A549 (cell line): ENCODE results near the gene B4GALT1. TPM values are rescaled to one million over a fixed set of nuclear protein-coding genes. Genes with fewer than 3 reads are reported as not detected.

ENCODE experiments used
- ATAC-seq, 2 experiments: fragments of 200-7000 bp in 1 of 2; fragments of >200 bp in 1 of 2; cut with Nextera tagmentation in 1 of 2; cut with Tn5 transposase in 1 of 2; 3 replicates each; pipeline versions ENCODE4 v1.8.0 to v1.9.1; 2018 to 2020; ENCODE audit warnings: mild to moderate bottlenecking in 1 of 2, moderate library complexity in 1 of 2
- CTCF ChIA-PET: fragments of 300-600 bp; sonication (Branson Sonifier 250); formaldehyde crosslinking; extraction: SDS; loops from one replicate; lab custom pipeline; 2021; ENCODE audit warnings: antibody characterized with exemption, inconsistent platforms; lab: Yijun Ruan, JAX
- POLR2A ChIA-PET: fragments of 350-600 bp; formaldehyde crosslinking; extraction: SDS; loops from one replicate; lab custom pipeline; 2021; ENCODE audit warnings: antibody characterized with exemption, inconsistent platforms; lab: Yijun Ruan, JAX
- DNase-seq, 2 experiments: peaks; one replicate each; pipeline versions ENCODE4 v3.0.0 to v3.0.0-alpha.2; 2011 to 2016; ENCODE audit warnings: low read depth in 1 of 2, low spot score in 1 of 2
- FAIRE-seq: peaks from 2 replicates; lab custom pipeline; 2011; peaks lifted over from hg19 to GRCh38; lab: Jason Lieb, UNC
- H3K27ac ChIP-seq, 2 experiments: fragments of >200 bp; sonication (Bioruptor Twin); formaldehyde crosslinking; 3 replicates each; pipeline ENCODE4 v1.5.1; 2016 to 2017
- H3K4me1 ChIP-seq: fragments of >200 bp; sonication (Bioruptor Twin); formaldehyde crosslinking; 3 replicates; pipeline ENCODE4 v1.6.1; 2016
- H3K4me2 ChIP-seq: fragments of >200 bp; sonication (Bioruptor Twin); formaldehyde crosslinking; 3 replicates; pipeline ENCODE4 v1.6.1; 2016
- H3K4me3 ChIP-seq: fragments of >200 bp; sonication (Bioruptor Twin); formaldehyde crosslinking; 3 replicates; pipeline ENCODE4 v1.5.1; 2016
- H3K9me3 ChIP-seq: fragments of >200 bp; sonication (Bioruptor Twin); formaldehyde crosslinking; 3 replicates; pipeline ENCODE4 v1.6.1; 2016
- CBX8 ChIP-seq: fragments of 200-600 bp; sonication (generic); IDR thresholded peaks from 2 replicates; pipeline ENCODE4 v1.6.1; 2016
- CHD2 ChIP-seq: fragments of 150-350 bp; IDR thresholded peaks from 2 replicates; pipeline ENCODE4 v1.6.1; 2014; ENCODE audit warnings: low read length; ENCODE audit not compliant: partially characterized antibody
- EHF ChIP-seq: fragments of 250-450 bp; sonication (Bioruptor Pico); IDR thresholded peaks from 2 replicates; pipeline ENCODE4 v1.5.0; 2020; ENCODE audit warnings: mild to moderate bottlenecking
- EHMT2 ChIP-seq: fragments of 200-600 bp; sonication (generic); IDR thresholded peaks from 2 replicates; pipeline ENCODE4 v1.6.1; 2016; ENCODE audit warnings: antibody characterized with exemption, low read depth, mild to moderate bottlenecking, moderate library complexity
- EP300 ChIP-seq, 2 experiments: fragments of >200 bp; sonication (Bioruptor Twin); formaldehyde crosslinking; IDR thresholded peaks; 2 replicates in 1 of 2; 3 replicates in 1 of 2; pipeline ENCODE4 v1.6.1; 2016 to 2017
- GATA3 ChIP-seq: IDR thresholded peaks from 2 replicates; pipeline ENCODE4 v1.6.1; 2012; ENCODE audit warnings: borderline replicate concordance
- HDAC2 ChIP-seq: fragments of 200-600 bp; sonication (generic); IDR thresholded peaks from 2 replicates; pipeline ENCODE4 v1.6.1; 2016
- HOXA7 ChIP-seq: fragments of 250-450 bp; sonication (Bioruptor Pico); IDR thresholded peaks from 2 replicates; pipeline ENCODE4 v1.5.0; 2020; ENCODE audit warnings: mild to moderate bottlenecking, moderate library complexity
- HOXB5 ChIP-seq: fragments of 250-450 bp; sonication (Bioruptor Pico); IDR thresholded peaks from 2 replicates; pipeline ENCODE4 v1.5.0; 2020; ENCODE audit warnings: mild to moderate bottlenecking, moderate library complexity
- JUN ChIP-seq, 2 experiments: fragments of >200 bp; sonication (Bioruptor Twin); formaldehyde crosslinking; IDR thresholded peaks; 2 replicates in 1 of 2; 3 replicates in 1 of 2; pipeline ENCODE4 v1.6.1; 2016 to 2017
- JUNB ChIP-seq: fragments of >200 bp; sonication (Bioruptor Twin); formaldehyde crosslinking; IDR thresholded peaks from 2 replicates; pipeline ENCODE4 v1.6.1; 2016
- KDM1A ChIP-seq: fragments of 200-600 bp; sonication (generic); IDR thresholded peaks from 2 replicates; pipeline ENCODE4 v1.6.1; 2016; ENCODE audit warnings: low read depth, mild to moderate bottlenecking
- KDM5A ChIP-seq: fragments of 200-600 bp; sonication (generic); IDR thresholded peaks from 2 replicates; pipeline ENCODE4 v1.6.1; 2016; ENCODE audit warnings: antibody characterized with exemption, mild to moderate bottlenecking
- MAFK ChIP-seq: fragments of 450-650 bp; IDR thresholded peaks from 2 replicates; pipeline ENCODE4 v1.6.1; 2014; ENCODE audit not compliant: partially characterized antibody
- MYC ChIP-seq: IDR thresholded peaks from 2 replicates; pipeline ENCODE4 v1.6.1; 2012; ENCODE audit warnings: mild to moderate bottlenecking, inconsistent platforms, low read length, improper control_type of control experiment, borderline replicate concordance
- NFE2L2 ChIP-seq: fragments of 150-350 bp; conservative IDR thresholded peaks from 2 replicates; pipeline ENCODE4 v1.6.1; 2014; ENCODE audit warnings: low read length
- NR3C1 ChIP-seq: fragments of >200 bp; sonication (Bioruptor Twin); formaldehyde crosslinking; IDR thresholded peaks from 3 replicates; pipeline ENCODE4 v1.6.1; 2017
- PHF8 ChIP-seq: fragments of 200-600 bp; sonication (generic); IDR thresholded peaks from 2 replicates; pipeline ENCODE4 v1.6.1; 2016; ENCODE audit warnings: low read depth, mild to moderate bottlenecking, antibody characterized with exemption, moderate library complexity, borderline replicate concordance
- POLR2A ChIP-seq: IDR thresholded peaks from 2 replicates; pipeline ENCODE4 v1.6.1; 2012; ENCODE audit warnings: mild to moderate bottlenecking, low read length
- POLR2AphosphoS2 ChIP-seq: conservative IDR thresholded peaks from 2 replicates; pipeline ENCODE4 v1.6.1; 2012; ENCODE audit warnings: low read length, improper control_type of control experiment, inconsistent platforms
- RARB ChIP-seq: fragments of 250-450 bp; sonication (Bioruptor Pico); IDR thresholded peaks from 2 replicates; pipeline ENCODE4 v1.8.0; 2021; ENCODE audit warnings: mild to moderate bottlenecking, moderate library complexity
- RFX5 ChIP-seq: fragments of 450-650 bp; IDR thresholded peaks from 2 replicates; pipeline ENCODE4 v1.7.1; 2014; ENCODE audit warnings: antibody characterized with exemption, mild to moderate bottlenecking, moderate library complexity
- SMC3 ChIP-seq: fragments of >200 bp; sonication (Bioruptor Twin); formaldehyde crosslinking; IDR thresholded peaks from 3 replicates; pipeline ENCODE4 v1.6.1; 2018; ENCODE audit warnings: inconsistent platforms
- SREBF2 ChIP-seq: fragments of 450-650 bp; IDR thresholded peaks from 2 replicates; pipeline ENCODE4 v1.6.1; 2014; ENCODE audit warnings: mild to moderate bottlenecking, moderate library complexity
- TP53 ChIP-seq: fragments of 250-450 bp; sonication (Bioruptor Pico); IDR thresholded peaks from 2 replicates; pipeline ENCODE4 v1.5.0; 2021; ENCODE audit warnings: mild to moderate bottlenecking, moderate library complexity
- ZC3H11A ChIP-seq: fragments of 450-650 bp; IDR thresholded peaks from 2 replicates; pipeline ENCODE4 v1.6.1; 2014; ENCODE audit warnings: antibody characterized with exemption, mild to moderate bottlenecking
- ZNF302 ChIP-seq: fragments of 250-450 bp; sonication (Bioruptor Pico); IDR thresholded peaks from 2 replicates; pipeline ENCODE4 v1.9.0; 2021; ENCODE audit warnings: inconsistent platforms, mild to moderate bottlenecking, moderate library complexity
- ZSCAN20 ChIP-seq: fragments of 250-450 bp; sonication (Bioruptor Pico); IDR thresholded peaks from 2 replicates; pipeline ENCODE4 v1.8.0; 2022; ENCODE audit warnings: mild to moderate bottlenecking, moderate library complexity
- WGBS: methylation state at CpG from one replicate; pipeline ENCODE4 v1.1.6; 2017; ENCODE audit errors: missing lambda C conversion rate; 5-methylcytosine and 5-hydroxymethylcytosine counted together
- polyA plus RNA-seq, 4 experiments: library from polyadenylated mRNA; depleted of rRNA in 3 of 4; stranded (reverse); fragments of >200 nt; fragmentation: RNase III in 1 of 4; extraction: RNeasy Plus Mini Kit Qiagen cat#74134 plus additional on column Dnase treatment in 1 of 4; gene quantifications; 2 replicates in 3 of 4; 3 replicates in 1 of 4; pipeline ENCODE4 v1.2.3, GENCODE V29; 2011 to 2017
- TF ChIP-seq, protein P1 (sequence below): fragments of 450-650 bp; IDR thresholded peaks from 2 replicates; pipeline ENCODE4 v1.6.1; 2014; ENCODE audit warnings: antibody characterized with exemption
- TF ChIP-seq, protein P2 (sequence below): IDR thresholded peaks from 2 replicates; pipeline ENCODE4 v1.6.1; 2012
- TF ChIP-seq, protein P3 (sequence below): fragments of >200 bp; sonication (Bioruptor Twin); formaldehyde crosslinking; IDR thresholded peaks from 3 replicates; pipeline ENCODE4 v1.5.1; 2016

The B4GALT1 gene
- polyA plus RNA-seq, 2 of the 4 experiments (the other 2 are of a cell fraction), result 167 to 180 TPM

DNA sequence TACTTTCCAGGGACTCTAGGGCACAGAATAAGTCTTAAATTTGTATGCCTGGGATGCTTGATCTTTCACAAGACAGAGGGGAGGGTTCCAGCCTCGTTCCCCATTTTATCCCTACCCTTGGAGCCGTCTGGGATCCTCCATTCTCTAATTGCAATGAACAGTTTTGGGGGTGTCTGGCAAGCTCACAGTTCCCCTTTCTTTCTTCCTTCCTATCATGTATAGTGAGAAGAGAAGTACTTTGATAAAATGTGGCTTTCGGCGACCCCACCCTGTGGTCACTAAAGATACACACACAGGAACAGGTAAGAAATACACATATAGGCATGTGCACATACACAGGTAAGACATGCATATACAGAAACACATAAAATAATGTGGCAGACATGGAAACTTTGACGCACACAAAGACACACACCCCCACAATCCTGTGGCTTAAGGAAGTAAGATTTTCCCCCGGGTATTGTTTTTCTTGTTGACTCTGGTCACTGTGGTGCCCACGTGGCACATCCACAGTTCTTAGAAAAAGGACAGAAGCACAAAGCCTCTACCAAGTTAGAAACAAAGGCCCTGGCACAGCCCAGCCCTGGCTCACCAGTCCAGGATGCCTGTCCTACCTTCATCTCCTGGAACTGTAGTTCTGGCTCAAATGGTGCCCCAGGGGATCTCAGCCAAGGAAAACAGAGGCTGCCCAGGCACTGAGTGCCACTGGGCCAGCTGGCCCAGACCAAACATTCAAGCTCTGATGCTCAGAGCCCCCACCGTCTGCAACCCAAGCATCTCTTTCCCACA is 84.4 kb downstream of the B4GALT1 start:
- Histone ChIP-seq H3K27ac (peak overlapping the region; percentile 15 to 80; a peak in 4 of 6 replicates), H3K4me2 (no peak overlapping the region), H3K4me3 (no peak overlapping the region), H3K9me3 (no peaks in the 10 kb centered on the region), H3K4me1 (peaks cover 20% of the 10 kb centered on the region; the same call in 2 of the 3 replicates)
- FAIRE-seq, result no peak
- no peak for TF ChIP-seq ZC3H11A
- no peak for TF ChIP-seq ZSCAN20
- no peak for TF ChIP-seq JUNB
- no peak for TF ChIP-seq HOXA7 (CRISPR knock-in tag)
- TF ChIP-seq EHMT2, result no peak
- TF ChIP-seq HDAC2, result no peak
- TF ChIP-seq KDM1A, result no peak
- TF ChIP-seq, protein P1, sequence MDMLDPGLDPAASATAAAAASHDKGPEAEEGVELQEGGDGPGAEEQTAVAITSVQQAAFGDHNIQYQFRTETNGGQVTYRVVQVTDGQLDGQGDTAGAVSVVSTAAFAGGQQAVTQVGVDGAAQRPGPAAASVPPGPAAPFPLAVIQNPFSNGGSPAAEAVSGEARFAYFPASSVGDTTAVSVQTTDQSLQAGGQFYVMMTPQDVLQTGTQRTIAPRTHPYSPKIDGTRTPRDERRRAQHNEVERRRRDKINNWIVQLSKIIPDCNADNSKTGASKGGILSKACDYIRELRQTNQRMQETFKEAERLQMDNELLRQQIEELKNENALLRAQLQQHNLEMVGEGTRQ, result no peak
- TF ChIP-seq RFX5, result no peak
- no peak for TF ChIP-seq TP53 (CRISPR knock-in tag)
- no peak for TF ChIP-seq SREBF2
- no peak for TF ChIP-seq CBX8
- TF ChIP-seq, protein P2, sequence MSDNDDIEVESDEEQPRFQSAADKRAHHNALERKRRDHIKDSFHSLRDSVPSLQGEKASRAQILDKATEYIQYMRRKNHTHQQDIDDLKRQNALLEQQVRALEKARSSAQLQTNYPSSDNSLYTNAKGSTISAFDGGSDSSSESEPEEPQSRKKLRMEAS, result no peak
- no peak for TF ChIP-seq RARB (CRISPR knock-in tag)
- no peak for TF ChIP-seq MAFK
- TF ChIP-seq EHF, result no peak
- no peak for TF ChIP-seq CHD2
- no peak for DNase-seq
- 68% methylated on average over 8 of the region's 8 CpGs for WGBS
- CTCF ChIA-PET, result interaction anchor here (0.6 to 4.1 kb wide), 9 partner anchors 35 to 146 kb away, joined by 3 to 44 read pairs (median 3); partner anchors contain the start of gene B4GALT1
- POLR2A ChIA-PET, result no interaction called here
- ATAC-seq, result no peak

DNA sequence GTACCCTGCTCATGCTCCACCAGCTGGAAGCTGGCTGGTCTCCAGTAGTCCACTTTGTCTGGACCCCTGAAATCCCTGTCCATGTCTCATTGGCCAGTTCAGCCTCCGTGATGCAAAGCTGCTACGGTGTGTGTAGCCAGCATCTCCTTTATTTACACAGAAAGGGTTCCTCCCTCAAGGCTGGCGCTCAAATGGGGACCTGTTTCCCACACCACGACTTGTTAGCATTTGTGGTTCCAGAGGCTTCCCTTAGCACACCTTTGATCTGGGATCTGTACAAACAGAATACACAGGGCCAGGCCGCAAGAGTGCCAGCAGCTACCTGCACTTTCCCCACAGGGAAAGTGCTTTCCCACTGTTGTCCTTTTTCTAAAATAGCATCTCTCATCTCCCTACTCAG is 85.0 kb downstream of the B4GALT1 start:
- Histone ChIP-seq H3K4me3 (no peak overlapping the region), H3K27ac (peak overlapping the region; percentile 64 to 80; a peak in 3 of 6 replicates), H3K4me2 (no peak overlapping the region), H3K9me3 (no peaks in the 10 kb centered on the region), H3K4me1 (peaks cover 20% of the 10 kb centered on the region; the same call in 2 of the 3 replicates)
- WGBS, result 69% methylated on average over 5 of the region's 5 CpGs
- TF ChIP-seq MYC (no peak), ZNF302 (CRISPR knock-in tag) (no peak), SREBF2 (no peak), GATA3 (no peak), EHMT2 (no peak), HOXB5 (no peak), POLR2AphosphoS2 (no peak), TP53 (CRISPR knock-in tag) (no peak)
- TF ChIP-seq, protein P2, result no peak
- CTCF ChIA-PET, result interaction anchor here (0.6 to 4.1 kb wide), 8 partner anchors 34 to 147 kb away, joined by 3 to 44 read pairs (median 3); partner anchors contain the start of gene B4GALT1
- no peak for FAIRE-seq
- POLR2A ChIA-PET, result no interaction called here
- no peak for DNase-seq
- no peak for ATAC-seq

DNA sequence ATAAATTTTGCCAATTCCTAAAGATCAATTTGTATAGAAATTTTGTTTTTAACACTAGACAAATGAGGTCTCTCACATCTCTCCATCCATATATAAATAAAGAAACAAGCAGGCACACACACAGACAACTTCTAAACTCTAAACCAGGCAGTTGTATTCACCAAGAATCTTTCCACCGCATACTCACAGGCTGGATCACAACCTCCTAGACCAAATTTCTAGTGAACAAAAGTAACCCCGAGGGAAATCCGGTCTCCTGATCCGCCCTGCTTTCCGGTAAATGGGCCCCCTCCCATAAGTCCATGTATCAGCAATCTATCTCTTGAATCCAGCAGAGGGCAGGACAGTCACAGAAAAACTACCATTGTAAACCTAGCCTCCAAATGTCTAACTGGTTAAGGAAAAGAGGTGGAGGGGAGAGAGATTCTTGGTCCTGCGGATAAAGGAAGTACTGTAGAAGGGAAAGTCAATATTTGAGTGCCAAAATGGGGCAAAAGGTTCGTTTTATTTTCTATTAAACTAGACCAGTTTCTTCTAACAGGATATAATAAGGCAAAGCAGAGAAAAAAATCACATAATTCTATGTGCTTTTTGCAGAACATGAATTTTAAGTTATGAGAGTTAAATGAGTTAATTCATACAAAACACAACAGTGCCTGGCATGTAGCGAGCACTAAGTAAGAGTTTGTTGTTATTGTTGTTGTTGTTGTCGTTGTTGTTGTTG is 85.8 kb downstream of the B4GALT1 start:
- no peaks in the 10 kb centered on the region for H3K9me3 ChIP-seq
- peak overlapping the region; percentile 72 for H3K4me2 ChIP-seq
- FAIRE-seq, result peak; percentile 23
- DNase-seq, result peak; percentile 89 to 91
- H3K4me3 ChIP-seq, result no peak overlapping the region
- ChIA-PET CTCF (interaction anchor here (0.7 to 9.6 kb wide), 17 partner anchors 13 to 367 kb away, joined by 3 to 127 read pairs (median 4); partner anchors contain the start of gene B4GALT1), POLR2A (no interaction called here)
- peak overlapping the region; percentile 64 to 80 for H3K27ac ChIP-seq
- 4% methylated on average over 9 of the region's 9 CpGs for WGBS
- ATAC-seq, result peak; percentile 73 to 79; a peak in 5 of 6 replicates
- peaks cover 20% of the 10 kb centered on the region; the same call in 2 of the 3 replicates for H3K4me1 ChIP-seq
- no peak for TF ChIP-seq NR3C1
- no peak for TF ChIP-seq POLR2A
- TF ChIP-seq, protein P1, result no peak
- no peak for TF ChIP-seq ZNF302 (CRISPR knock-in tag)
- TF ChIP-seq MAFK, result peak; percentile 29
- TF ChIP-seq, protein P3, sequence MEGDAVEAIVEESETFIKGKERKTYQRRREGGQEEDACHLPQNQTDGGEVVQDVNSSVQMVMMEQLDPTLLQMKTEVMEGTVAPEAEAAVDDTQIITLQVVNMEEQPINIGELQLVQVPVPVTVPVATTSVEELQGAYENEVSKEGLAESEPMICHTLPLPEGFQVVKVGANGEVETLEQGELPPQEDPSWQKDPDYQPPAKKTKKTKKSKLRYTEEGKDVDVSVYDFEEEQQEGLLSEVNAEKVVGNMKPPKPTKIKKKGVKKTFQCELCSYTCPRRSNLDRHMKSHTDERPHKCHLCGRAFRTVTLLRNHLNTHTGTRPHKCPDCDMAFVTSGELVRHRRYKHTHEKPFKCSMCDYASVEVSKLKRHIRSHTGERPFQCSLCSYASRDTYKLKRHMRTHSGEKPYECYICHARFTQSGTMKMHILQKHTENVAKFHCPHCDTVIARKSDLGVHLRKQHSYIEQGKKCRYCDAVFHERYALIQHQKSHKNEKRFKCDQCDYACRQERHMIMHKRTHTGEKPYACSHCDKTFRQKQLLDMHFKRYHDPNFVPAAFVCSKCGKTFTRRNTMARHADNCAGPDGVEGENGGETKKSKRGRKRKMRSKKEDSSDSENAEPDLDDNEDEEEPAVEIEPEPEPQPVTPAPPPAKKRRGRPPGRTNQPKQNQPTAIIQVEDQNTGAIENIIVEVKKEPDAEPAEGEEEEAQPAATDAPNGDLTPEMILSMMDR, result peak; percentile 95
- TF ChIP-seq KDM5A, result no peak
- peak; percentile 99 for TF ChIP-seq SMC3
- TF ChIP-seq NFE2L2, result no peak
- TF ChIP-seq EP300 (IDR thresholded peaks at IDR 0.05), result no peak
- no peak for TF ChIP-seq JUN (IDR thresholded peaks at IDR 0.05)
- TF ChIP-seq PHF8, result no peak
